ENCODE measurements around the gene DAND5.

The DAND5 gene

DNA sequence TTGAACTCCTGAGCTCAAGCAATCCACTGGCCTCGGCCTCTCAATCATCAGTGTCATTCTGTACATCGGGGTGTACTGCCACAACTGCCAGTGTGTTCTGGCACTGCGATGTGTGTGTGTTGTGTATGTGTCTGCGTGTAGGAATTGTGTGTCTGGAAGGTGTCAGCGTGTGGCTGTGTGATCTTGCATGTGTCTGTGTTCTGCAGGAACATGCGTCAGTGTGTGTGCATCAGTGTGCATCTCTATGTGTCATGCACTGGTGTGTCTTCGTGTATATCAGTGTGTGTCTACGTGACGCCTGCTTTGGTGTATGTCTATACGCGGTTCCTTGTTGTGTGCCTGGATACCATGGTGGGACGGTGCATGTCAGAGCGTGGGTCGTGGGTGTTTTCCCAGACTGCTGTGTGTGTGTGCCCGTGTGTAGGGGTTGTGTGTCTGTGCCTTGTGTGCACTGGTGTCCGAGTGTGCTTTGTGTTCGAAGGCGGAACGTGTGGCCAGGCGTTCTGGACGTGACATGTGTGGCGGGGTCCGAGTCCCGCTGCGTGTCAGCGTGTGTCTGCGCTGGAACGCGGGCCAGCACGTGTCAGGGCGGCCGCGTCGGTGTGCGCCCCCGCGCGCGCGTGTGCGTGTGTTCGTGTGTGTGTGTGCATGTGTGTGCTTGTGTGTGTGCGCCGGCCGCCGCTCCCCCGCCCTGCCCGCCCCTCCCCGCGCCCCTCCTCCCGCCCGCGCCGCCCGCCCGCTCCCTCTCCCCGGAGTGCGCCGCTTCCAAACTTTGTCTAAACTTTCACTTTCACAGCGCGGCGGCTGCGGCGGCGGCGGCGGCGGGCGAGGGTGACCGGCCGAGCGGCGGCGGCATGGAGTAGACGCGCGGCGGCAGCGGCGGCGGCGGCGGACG, 25.6 kb downstream of the DAND5 start, which contains the start of gene NFIX:
Gene NFIX (plus strand): TSS at position 775 of the 895 bp plus-strand sequence. CDS start 363 bp downstream, outside the sequence.
- peak; percentile 75 for DNase-seq (ENCODE audit: low read depth)

DNA sequence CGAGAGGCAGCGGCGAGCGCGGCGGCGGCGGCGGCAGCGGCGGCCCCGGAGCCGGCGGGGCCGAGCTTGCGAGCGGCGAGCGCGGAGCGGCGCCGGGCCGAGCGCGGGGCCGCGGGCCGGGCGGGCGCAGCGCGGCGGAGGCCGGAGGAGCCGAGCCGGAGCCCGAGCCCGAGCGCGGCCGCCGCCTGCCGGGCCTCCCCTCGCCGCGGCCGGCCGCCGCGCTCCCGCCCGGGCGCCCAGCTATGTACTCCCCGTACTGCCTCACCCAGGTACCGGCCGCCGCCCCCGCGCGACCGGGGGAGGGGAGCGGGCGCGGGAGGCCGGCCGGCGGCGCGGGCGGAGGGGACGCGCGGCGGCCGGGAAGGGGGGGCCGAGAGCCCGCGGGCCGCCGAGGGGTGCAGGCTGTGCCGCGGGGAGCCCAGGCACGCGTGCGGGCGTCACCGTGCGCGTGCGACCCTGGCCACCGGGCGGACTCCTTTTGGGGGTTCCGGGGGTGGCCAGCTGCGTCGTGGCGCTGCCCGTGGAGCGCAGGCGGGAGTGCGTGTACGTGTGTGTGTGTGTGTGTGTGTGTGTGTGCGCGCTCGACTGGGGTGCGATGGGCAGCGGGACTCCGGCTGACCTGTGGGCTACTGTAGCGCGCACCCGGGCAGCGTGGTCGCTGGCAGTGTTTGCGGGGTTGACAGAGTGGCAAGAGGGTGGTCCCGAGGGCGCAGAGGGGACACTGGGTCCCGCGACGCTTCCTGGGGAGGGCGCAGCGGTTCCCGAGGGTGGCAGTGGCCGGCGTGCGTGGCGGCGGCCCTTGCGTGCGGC, 26.4 kb downstream of the DAND5 start:
- peak; percentile 51 for DNase-seq (ENCODE audit: low read depth)

DNA sequence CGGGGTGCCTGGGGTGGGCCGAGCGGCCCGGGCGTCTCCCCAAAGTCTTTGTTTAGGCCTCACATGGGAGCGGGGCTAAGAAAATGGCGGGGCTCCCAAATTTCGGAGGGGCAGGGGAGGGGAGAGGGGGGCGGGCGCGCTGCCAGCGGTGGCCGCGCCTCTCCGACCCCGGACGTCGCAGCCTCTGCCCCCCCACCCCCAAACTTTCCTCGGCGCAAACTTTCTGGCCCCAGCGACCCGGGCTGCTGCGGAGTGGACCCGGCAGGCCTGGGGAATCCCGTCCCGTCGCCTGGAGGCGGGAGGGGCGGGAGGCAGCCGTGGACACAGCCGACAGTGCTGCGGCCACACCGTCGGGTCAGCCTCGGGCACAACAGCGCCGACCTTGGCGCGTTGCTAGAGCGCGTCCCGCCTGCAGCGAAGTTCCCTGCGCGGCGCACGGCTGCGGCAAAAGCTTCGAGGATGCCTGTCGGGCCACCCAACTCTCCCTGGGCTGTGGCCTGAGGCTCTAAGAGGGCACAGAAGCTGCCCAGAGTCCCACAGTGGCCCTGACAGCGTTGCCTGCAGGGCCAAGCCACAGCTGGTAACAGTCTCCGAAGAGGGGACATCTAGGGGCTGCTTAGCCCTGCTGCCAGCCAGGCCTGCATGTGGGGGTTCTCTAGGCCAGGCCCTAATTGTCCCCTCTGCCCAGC, 27.2 kb downstream of the DAND5 start:
- DNase-seq (ENCODE audit: low read depth), result peak; percentile 53

DNA sequence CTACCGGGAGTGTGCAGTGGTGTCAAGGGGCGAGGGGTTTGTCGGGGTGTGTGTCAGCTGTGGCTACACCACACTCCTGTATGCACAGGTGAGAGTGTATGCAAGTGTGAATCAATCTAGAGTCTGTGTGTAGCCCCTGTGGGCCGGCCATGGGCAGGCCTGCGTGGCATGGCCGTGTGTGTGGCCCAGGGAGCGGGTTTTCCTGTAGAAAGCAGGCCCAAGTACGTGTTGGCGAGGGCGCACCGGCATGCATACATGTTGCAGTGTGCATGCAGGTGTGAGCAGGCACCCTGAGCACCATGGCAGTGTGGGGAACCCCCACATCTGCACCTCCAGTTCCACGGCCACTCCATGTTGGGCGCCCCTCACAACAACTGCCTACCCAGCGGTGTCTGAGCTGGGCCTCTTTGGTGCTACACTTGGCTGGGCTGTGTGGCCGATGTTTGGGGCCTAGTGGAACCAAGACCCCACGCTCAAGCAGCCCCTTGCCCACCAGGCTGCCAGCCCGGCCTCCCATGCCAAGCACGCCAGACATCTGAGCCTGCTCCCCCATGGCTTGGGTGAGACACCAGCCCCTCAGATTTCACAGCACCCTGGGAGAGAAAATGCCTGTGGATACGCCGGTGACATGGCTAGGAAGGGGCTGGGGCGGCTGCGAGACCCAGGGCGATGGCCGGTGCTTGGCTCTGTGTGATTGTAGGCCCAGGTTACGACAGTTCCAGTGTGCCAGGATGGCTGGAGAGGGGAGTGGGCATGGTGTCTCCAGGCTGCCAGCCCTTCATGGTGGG, 28.0 kb downstream of the DAND5 start:
- peak; percentile 27 for DNase-seq (ENCODE audit: low read depth)

DNA sequence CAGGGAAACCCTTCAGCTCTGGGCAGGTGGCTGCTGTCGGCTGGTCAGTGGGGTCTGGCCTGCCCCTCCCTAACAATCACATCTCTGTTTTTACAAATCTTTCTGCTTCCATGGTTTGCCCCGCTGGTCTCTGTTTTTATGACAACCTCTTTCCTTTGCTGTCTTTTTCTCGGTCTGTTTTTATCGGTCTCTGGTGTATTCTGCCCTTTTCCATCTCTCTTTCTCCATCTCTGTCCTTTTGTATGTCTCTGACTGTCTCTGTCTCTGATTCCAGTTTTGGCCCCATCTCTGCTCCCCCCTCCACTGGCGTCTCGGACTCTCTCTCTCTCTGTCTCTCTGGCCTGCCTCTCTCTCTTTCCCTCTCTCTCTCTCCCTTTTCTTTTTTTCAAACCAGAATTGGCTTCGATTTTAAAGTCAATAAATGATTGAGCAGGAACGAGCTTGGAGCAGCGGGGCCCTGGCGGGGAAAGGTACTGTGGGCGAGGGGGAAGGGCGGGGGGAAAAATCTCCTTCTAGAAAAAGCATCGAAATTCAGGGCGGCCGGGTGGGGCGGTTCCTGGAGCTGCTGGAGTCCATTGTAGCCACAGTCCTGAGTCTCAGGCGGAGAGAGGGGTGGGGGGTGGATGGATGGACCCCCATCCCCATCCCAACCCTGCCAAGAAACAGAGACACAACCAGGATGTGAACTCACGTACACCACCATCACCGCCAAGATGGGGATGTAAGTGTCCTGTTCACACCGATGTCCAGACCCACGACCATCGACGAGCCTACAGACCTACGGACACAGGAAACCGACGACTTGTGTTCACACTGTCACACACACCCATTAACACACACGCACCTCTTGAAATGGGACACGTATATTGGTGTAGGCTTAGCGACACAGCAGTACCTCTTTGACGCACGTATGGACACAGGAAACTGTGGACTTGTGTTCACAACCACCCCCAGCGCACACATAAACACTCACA, 28.9 kb downstream of the DAND5 start:
- peak; percentile 29 for DNase-seq (ENCODE audit: low read depth)

DNA sequence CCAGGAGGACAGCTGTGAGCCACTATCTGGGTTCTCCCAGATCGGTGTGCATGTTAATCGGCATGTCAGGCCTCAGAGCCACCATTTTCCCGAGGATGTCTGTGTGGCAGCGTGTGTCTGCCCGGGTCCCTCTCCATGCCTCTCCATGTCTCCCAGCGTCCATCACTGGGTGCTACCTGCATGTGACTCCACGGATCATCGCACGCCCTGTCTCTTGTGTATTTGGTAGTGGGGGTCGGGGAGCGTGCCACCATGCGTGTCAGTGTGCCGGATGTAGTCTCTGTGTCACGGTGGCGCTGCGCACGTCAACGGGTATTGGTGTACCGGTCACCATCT, 31.8 kb downstream of the DAND5 start:
- DNase-seq (ENCODE audit: low read depth), result no peak

DNA sequence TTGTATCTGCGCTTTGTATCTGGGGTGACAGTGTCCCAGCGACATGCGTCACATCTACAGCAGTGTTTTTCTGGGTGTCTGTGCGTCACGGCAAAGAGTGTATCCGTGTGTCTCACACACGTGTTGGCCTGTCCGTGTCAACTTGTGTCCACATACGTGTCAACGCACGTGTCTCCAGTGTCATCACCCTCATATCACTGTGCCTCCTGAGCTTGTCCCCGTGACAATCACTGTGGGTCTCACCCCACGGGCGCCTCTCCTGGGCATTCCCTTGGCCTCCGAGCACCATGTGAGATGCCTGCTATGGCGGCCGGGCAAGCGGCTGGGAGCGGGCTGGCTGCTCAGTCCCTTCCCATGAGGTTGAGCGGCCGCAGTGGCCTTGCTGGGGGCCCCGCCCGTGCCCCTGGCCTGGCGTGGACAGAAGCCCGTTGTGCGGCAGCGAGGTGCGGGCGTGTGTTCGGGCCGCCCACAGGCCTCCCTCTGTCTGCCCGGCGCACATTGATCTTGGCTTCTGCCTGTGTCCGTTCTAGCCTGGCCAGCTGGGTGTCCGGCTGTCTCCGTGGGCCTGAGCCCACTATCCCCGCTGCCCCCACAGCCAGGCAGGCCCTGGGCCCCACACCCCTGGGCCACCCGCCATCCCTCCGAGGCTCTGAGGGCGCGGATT, 32.3 kb downstream of the DAND5 start:
- DNase-seq (ENCODE audit: low read depth), result peak; percentile 45

DNA sequence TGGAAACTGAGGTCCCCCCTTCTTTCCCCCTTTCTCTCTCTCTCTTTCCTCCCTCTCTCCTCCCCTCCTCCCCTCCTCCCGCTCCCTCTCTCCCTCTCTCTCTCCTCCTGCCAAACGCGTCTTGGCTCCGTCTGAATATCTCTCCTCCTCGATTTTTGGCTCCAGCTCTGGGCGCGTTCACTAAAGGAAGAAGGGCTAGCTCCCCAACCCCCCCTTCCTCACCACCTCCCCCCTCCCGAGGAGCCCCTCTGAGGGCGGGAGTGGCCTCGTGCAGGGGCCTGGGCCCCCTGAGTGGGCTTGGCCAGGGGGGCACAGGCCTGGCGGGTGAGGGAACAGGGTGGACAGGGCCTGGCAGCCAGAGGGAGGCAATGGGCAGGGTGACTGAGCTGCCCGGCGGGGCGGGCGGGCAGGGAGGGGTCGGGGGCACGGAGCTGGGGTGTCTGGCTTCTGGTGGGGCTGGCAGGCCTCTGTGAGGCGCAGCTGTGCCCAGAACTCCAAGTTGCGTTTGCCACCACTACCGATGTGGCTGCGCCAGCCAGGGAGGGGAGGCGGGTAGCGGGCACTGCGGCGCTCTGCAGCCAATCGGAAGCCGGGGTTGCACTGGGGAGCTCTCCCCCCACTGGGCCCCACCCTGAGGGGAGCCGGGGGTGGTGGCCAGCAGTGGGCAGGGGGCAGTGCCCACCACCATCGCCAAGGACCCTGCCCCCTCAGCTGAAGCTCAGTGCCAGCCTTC, 33.0 kb downstream of the DAND5 start:
- DNase-seq (ENCODE audit: low read depth), result peak; percentile 82

DNA sequence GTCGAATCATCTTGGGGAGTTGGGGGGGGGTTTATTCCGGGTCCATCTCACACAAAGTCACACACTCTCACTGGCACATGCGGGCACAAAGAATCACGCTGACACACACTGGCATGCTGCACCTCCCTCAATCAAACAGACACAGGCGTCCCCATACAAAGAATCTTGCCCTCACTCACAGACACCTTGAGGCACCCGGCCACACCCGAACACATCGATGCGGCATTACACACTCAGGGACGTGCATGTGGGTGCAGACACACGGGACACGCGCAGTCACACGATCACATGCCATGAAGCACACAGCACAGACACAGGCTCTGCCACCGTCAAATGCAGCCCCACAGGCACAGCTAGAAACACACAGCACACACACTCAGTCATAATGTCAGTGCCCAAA, 33.7 kb downstream of the DAND5 start:
- no peak for DNase-seq (ENCODE audit: low read depth)

DNA sequence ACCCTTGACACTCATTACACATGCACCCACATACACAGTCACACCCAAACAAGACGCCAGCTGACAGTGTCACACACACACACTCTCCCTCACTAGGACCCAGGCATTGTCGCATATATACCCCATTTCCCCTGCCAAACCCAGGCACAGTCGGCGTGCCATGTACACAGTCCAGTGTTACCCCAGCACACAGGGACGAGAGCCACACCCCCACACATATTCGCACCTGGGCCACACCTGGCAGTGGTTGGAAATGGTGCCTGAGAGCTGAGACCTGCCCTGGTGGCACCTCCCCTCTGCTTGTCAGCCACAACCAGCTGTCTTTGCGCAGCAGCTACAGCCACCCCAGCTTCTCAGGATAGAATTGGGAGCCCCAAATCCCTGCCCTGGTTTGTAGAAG, 34.9 kb downstream of the DAND5 start:
- DNase-seq (ENCODE audit: low read depth), result no peak

DNA sequence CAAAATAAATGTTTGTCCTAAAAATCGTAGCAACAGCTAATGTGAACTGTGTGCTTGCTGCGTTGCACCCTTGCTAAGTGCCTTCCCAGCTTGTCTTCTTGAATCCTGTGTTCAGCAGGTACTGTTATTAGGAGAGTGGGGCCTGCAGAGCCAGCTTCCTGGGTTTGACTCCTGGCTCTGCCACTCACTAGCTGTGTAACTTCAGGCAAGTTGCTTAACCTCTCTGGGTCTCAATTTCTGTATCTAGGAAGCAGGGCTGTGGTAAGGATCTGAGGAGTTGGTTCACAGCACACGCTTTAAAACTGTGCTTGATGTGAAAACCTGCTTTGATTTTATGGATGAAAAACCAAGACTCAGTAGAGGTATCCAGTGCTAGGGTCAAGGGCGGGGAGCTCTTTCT, 35.9 kb downstream of the DAND5 start:
- no peak for DNase-seq (ENCODE audit: low read depth)

DNA sequence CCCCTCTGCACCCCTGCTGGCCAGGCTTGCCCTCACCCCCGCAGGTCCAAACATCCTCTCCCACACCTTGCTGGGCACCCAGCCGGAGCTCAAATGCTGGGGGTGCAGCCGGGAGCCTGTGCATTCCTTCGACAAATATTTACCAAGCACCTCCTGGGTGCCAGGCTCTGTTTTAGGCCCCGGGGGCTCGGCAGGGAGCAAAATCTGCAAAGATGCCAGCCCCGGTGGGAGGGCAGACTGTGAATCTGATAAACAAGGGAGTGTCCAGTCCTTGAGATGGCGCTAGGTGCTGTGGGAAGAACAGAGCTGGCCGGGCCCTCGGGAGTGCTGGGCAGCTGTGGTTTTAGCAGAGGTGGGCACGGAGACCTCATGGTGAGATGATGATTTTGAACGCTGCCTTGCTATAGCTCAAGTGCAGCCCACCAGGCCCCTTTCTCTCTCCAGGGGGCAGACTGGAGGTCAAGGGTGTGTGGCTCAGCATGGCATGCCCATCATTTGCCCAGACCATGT, 36.5 kb downstream of the DAND5 start:
- DNase-seq (ENCODE audit: low read depth), result no peak

DNA sequence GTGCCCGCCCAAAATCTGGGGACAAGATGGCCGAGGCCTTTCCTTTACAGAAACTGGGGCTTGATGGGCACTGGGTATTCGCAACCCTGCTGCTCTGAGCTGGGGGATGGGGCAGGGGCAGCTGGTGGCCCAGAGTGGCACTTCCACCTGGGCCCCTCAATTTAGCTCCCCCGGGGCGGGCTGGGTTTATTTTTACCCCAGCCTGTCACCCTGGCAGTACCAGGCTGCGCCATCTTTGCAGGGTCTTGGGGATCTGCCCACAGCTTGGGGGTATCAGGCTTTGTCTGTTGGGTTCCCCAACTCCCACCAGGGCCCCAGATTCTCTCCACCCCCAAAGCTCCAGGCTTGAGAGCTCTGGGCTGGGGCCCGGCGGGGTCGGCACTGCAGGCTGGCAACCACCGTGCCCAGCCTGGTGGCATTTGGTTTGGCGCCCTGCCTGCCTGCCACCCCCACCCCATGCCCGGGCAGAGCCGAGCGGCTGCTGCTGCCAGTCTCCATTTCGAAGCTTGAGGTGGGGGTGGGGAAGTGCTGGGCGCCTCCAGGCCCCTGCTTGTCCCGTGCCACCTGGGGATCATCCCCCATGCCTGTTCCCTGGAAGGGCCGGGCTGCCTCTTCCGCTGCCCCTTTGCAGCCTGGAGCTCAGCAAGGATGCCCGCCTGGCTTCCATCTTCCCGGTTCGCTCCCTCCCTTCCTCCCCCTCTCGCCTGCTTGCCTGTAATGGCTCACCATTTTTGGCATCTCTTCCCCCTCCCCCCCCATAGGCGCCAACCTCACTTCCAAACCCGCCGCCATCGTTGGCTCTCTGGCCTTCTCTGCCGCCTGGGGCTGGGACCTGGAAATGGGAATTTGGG, 37.3 kb downstream of the DAND5 start:
- no peak for DNase-seq (ENCODE audit: low read depth)

DNA sequence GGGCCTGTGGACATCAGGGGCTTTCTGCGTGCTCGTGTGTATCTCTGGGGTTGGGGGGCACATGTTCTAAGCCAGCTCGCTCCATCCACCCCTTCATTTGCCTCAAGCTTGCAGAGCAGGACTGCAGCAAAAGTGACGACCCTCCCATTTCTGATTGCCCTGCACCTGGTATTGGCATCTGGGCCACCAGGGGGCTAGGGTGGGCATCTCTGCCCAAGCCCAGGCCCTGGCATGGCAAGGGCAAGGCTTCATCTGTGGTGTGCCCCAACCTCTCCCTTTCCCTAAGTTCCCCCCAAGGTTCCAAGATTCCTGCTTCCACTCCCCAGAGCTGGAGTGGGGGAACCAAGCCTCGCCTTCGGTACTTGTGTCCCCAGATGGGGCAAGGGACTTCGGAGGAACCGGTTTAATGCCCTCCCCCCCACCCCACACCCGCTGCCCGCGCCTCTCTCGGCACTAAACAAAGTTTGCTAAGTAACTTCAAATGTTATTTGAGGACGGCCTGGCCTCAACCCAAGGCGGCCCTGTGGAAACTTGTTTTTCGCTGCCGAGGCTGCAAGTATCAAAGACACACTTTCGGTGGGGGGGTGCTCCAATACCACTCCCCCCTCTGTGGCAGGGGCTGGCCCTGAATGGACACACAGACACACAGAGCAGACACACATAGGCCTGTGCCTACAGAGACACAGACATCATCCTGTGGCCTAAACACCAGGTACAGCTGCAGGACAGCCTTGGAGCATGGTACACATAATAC, 38.1 kb downstream of the DAND5 start:
- DNase-seq (ENCODE audit: low read depth), result peak; percentile 56

DNA sequence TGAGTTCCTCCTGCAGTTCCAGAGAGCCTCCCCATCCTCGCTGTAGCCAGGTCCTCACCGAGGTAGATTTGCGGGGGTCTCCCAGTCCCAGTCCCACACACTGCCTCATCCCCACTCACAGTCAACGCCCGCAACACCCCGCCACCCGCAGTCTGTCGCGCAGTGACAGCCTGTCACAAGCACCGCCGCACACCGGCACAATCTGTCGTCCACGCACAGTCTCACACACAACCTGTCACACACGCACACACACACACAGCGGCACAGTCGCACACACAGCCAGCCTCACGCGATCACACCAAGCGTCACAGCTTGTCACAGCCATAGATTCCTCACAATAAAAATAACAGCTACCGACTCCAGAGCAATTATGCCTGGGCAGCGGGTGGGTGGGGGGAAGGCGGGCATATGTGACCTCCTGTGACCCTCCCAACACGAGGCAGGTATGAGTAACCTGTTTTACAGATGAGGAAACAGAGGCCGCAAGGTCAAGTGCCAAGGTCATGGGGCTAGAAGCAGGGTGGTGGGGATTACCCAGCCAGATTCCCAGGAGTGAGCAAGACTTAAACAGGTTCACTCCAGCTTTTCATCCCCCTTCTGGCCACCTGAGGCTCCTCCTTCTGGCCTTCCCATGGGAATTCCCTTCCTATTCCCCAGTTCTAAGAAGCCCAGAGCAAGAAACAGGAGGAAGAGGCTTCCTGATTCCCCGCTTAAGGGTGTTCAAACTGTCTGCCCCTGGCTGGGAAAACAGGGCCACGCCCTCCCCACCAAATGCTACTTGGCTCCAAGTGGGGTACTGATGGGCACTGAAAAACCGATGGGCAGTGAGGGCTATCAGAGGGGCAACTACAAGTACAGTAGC, 39.8 kb downstream of the DAND5 start:
- DNase-seq (ENCODE audit: low read depth), result no peak

All from fibroblast of gingiva (primary cell).